ENCODE data around the gene PTGES3. TPM values are rescaled to one million over a fixed set of nuclear protein-coding genes. Genes with fewer than 3 reads are reported as not detected.

The PTGES3 gene
- total and polyA plus RNA-seq, 2 of the 8 experiments (the other 6 are each of a cell fraction or from before 2014, with no cell fraction given): 111 to 464 TPM

DNA sequence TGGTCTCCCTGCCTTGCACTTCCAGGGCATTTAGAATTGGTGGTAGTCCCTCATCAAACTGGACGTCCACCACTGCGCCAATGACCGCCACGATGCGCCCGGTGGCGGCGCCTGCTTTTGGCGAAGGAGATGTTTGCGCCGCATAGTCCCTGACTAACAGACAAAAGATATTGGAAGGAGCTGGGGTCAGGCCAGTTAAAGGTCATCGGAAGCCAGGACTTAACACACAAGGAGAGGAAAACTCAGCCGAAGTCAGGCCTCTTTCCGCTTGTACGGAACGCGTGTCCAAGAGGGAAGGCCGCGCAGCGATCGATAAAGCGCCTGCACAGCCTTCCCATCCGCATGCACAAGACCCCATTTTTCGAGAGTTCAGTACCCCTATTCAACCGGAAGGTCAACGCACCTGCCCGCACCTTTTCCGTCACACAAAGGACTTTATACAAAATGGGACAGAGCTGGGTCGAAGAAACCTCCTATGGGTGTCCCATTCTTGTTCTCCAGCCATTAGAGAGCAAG is 42.8 kb downstream of the PTGES3 start:
- TF ChIP-seq, protein P1, sequence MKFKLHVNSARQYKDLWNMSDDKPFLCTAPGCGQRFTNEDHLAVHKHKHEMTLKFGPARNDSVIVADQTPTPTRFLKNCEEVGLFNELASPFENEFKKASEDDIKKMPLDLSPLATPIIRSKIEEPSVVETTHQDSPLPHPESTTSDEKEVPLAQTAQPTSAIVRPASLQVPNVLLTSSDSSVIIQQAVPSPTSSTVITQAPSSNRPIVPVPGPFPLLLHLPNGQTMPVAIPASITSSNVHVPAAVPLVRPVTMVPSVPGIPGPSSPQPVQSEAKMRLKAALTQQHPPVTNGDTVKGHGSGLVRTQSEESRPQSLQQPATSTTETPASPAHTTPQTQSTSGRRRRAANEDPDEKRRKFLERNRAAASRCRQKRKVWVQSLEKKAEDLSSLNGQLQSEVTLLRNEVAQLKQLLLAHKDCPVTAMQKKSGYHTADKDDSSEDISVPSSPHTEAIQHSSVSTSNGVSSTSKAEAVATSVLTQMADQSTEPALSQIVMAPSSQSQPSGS (IDR thresholded peaks at IDR 0.05; ENCODE audit: low read length): peak; percentile 10; the same call in 1 of the 2 replicates
- TF ChIP-seq CREB1 (IDR thresholded peaks at IDR 0.05) (peak; percentile 80), SAP30 (IDR thresholded peaks at IDR 0.05; ENCODE audit: insufficient read depth, insufficient replicate concordance, low read length) (peak; percentile 88), SIN3A (conservative IDR thresholded peaks at IDR 0.05 in 1 of 2, IDR thresholded peaks at IDR 0.05 in 1 of 2; ENCODE audit: low read depth in 1 of 2, low read length in 2 of 2) (peak in 1 of 2 experiments; percentile 54; a peak in 2 of 4 replicates), CEBPB (IDR thresholded peaks at IDR 0.05; ENCODE audit: low read depth, low read length) (no peak)
- TF ChIP-seq, protein P2, sequence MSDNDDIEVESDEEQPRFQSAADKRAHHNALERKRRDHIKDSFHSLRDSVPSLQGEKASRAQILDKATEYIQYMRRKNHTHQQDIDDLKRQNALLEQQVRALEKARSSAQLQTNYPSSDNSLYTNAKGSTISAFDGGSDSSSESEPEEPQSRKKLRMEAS (IDR thresholded peaks at IDR 0.05): peak; percentile 31; the same call in 1 of the 2 replicates
- FAIRE-seq: no peak
- POLR2A ChIA-PET (ENCODE audit: partially characterized antibody): interaction anchor here (0.7 to 10.3 kb wide), 17 partner anchors 11 to 185 kb away, joined by 3 to 130 read pairs (median 5); partner anchors contain the start of genes BAZ2A, NACA and PTGES3

More for the DNA sequence above, 42.8 kb downstream of the PTGES3 start:
- peak overlapping the region; percentile 71; the same call in 1 of the 2 replicates for H2AK5ac ChIP-seq (ENCODE audit: low read depth, low read length)
- no peak for DNase-seq (ENCODE audit: low read depth in 1 of 2, low spot score in 2 of 2)
- H4K5ac ChIP-seq (ENCODE audit: insufficient read length, low read depth, low read length): peak overlapping the region; percentile 16
- peak overlapping the region; percentile 82 for H3K56ac ChIP-seq (replicated peaks; ENCODE audit: insufficient read length, low read depth, low read length)
- H3K4ac ChIP-seq (replicated peaks; ENCODE audit: insufficient read length, low read depth, low read length): peak overlapping the region; percentile 41
- peaks cover 2% of the 10 kb centered on the region for H3K79me1 ChIP-seq (ENCODE audit: low read depth, low read length)
- H3K14ac ChIP-seq (ENCODE audit: insufficient read length): peak overlapping the region; percentile 68
- H3K23me2 ChIP-seq (ENCODE audit: low read depth, low read length): peaks cover 8% of the 10 kb centered on the region; the same call in 1 of the 2 replicates
- peak overlapping the region; percentile 61 to 82 for H3K4me2 ChIP-seq (ENCODE audit: insufficient read depth in 1 of 2, low read depth in 2 of 2, low read length in 2 of 2)
- H2AFZ ChIP-seq (ENCODE audit: low read length): no peak overlapping the region
- H4K20me1 ChIP-seq (replicated peaks in 1 of 2; ENCODE audit: control insufficient read depth in 1 of 2, insufficient read depth in 2 of 2, low read length in 2 of 2): peaks cover 9 to 15% of the 10 kb centered on the region in 2 experiments
- H3K4me1 ChIP-seq (replicated peaks in 1 of 4; ENCODE audit: control insufficient read depth in 3 of 4, insufficient read depth in 4 of 4, low read length in 3 of 4): no peaks in the 10 kb centered on the region
- peak overlapping the region; percentile 81 for H3K18ac ChIP-seq (ENCODE audit: extremely low read depth, low read length)
- peaks cover 24 to 47% (median 34%) of the 10 kb centered on the region in 4 experiments for H3K36me3 ChIP-seq (ENCODE audit: control insufficient read depth in 2 of 4, insufficient read depth in 4 of 4, low read length in 3 of 4)
- peak overlapping the region; percentile 89 to 97 (median 93) for H3K9ac ChIP-seq (replicated peaks in 1 of 4; ENCODE audit: extremely low read depth in 1 of 4, low read depth in 3 of 4, low read length in 3 of 4)
- no peak overlapping the region for H2BK120ac ChIP-seq (replicated peaks; ENCODE audit: low read depth, low read length)
- no peaks in the 10 kb centered on the region for H3K27me3 ChIP-seq (replicated peaks in 1 of 4; ENCODE audit: control insufficient read depth in 3 of 4, extremely low read depth in 1 of 4, insufficient read depth in 3 of 4, low read length in 3 of 4)
- no peak overlapping the region for H2BK20ac ChIP-seq (ENCODE audit: low read length)
- no peak overlapping the region for H3K23ac ChIP-seq (ENCODE audit: insufficient read length)
- H3K9me3 ChIP-seq (ENCODE audit: insufficient read depth in 2 of 2, low read depth in 1 of 2, low read length in 1 of 2): no peaks in the 10 kb centered on the region
- H3K4me3 ChIP-seq (ENCODE audit: extremely low read depth in 1 of 4, insufficient read depth in 2 of 4, low read depth in 3 of 4, low read length in 4 of 4): peak overlapping the region; percentile 90 to 99 (median 97)
- peak overlapping the region; percentile 95 for H3K27ac ChIP-seq (ENCODE audit: low read depth, low read length)
- peak overlapping the region; percentile 97; the same call in 1 of the 2 replicates for H4K8ac ChIP-seq (ENCODE audit: extremely low read depth, insufficient read depth, low read length)
- WGBS, 2 experiments (ENCODE audit: extremely low coverage in 1 of 2, insufficient coverage in 1 of 2, insufficient read length in 1 of 2, insufficient replicate concordance in 2 of 2, low coverage in 1 of 2, low lambda C conversion rate in 2 of 2, missing lambda C conversion rate in 1 of 2): 2% methylated on average over 29 of the region's 29 CpGs; no CpG with 5 or more reads in 1 of the 2 experiments
- peak overlapping the region; percentile 60; the same call in 1 of the 2 replicates for H2BK12ac ChIP-seq (ENCODE audit: low read depth, low read length)
- peak overlapping the region; percentile 75 for H4K91ac ChIP-seq (replicated peaks; ENCODE audit: insufficient read length, low read length)
- H3K79me2 ChIP-seq (ENCODE audit: control insufficient read depth in 1 of 2, insufficient read depth in 2 of 2, low read length in 2 of 2): peaks cover 14 to 34% of the 10 kb centered on the region in 2 experiments
- CTCF ChIA-PET (ENCODE audit: partially characterized antibody): interaction anchor here (0.5 to 4.3 kb wide), 4 partner anchors 9 to 780 kb away, joined by 3 to 29 read pairs (median 4); no protein-coding TSS in a partner anchor
- H2BK5ac ChIP-seq (ENCODE audit: low read depth, low read length): peak overlapping the region; percentile 94
- no peak overlapping the region for H2BK15ac ChIP-seq (ENCODE audit: low read length)
